ENCODE results near the gene SYNGR2.

SYNGR2 gene

GRCh38 chr17:78179372-78179771 lies 11.0 kb downstream of the SYNGR2 start:
- DNase-seq, result no peak
- peaks cover 50% of the 10 kb centered on the region for H3K36me3 Mint-ChIP-seq
- peaks cover 63% of the 10 kb centered on the region for H3K4me1 Mint-ChIP-seq
- H3K4me3 Mint-ChIP-seq, result no peak overlapping the region
- H3K9me3 Mint-ChIP-seq, result no peaks in the 10 kb centered on the region
- no peaks in the 10 kb centered on the region for H3K27me3 Mint-ChIP-seq
- H3K27ac Mint-ChIP-seq, result no peak overlapping the region
- CTCF ChIA-PET, result interaction anchor here (1.1 kb wide), 1 partner anchor 94 kb away, joined by 3 read pairs; no protein-coding TSS in a partner anchor

DNA sequence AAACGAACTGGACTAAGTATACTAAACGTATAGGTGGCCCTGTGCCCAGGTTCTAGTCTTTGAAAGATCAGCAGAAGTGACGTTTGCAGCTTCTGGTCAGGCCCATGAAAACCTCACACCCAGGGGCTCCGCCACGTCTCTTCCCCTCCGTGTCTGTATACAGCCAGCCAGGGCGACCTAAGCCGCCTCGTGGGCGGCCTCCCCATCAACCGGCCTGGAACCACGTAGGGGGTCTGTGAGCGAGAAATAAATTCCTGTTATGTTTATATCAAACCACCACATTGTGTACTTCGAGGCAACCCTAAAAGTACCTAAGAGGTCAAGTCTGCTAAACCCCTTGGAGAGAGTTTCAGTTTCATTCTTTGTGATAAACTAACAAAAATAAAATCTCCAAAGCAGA lies 11.7 kb downstream of the SYNGR2 start:
- no peak for DNase-seq
- peaks cover 67% of the 10 kb centered on the region for H3K4me1 Mint-ChIP-seq
- H3K36me3 Mint-ChIP-seq, result peaks cover 56% of the 10 kb centered on the region
- H3K4me3 Mint-ChIP-seq, result no peak overlapping the region
- H3K9me3 Mint-ChIP-seq, result no peaks in the 10 kb centered on the region
- H3K27ac Mint-ChIP-seq, result peak overlapping the region; percentile 8
- CTCF ChIA-PET, result no interaction called here
- no peaks in the 10 kb centered on the region for H3K27me3 Mint-ChIP-seq

DNA sequence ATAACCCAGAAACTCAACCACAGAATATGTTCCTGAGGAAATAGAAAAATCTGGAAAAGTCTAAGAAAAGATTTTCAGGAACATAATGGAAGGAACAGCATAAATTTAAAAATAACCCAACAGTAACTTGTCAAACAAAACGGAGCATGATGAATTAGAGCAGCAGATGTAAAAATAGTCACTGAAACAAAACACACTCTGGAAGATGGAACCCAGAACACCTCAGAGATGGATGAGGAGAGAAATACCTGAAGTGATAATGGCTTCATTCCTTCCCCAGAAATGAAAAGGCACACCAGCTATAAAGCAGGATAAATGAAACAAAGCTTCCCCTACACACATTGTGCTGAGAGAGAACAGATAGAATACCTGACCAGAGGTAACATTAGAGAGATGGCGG lies 12.1 kb downstream of the SYNGR2 start:
- H3K36me3 Mint-ChIP-seq, result peaks cover 53% of the 10 kb centered on the region
- no peak for DNase-seq
- H3K27ac Mint-ChIP-seq, result peak overlapping the region; percentile 8
- no peak overlapping the region for H3K4me3 Mint-ChIP-seq
- peaks cover 67% of the 10 kb centered on the region for H3K4me1 Mint-ChIP-seq
- CTCF ChIA-PET, result no interaction called here
- H3K27me3 Mint-ChIP-seq, result no peaks in the 10 kb centered on the region
- no peaks in the 10 kb centered on the region for H3K9me3 Mint-ChIP-seq

- H3K4me1 Mint-ChIP-seq, result peaks cover 67% of the 10 kb centered on the region
Measured at GRCh38 chr17:78182504-78182903, 14.1 kb downstream of the SYNGR2 start.

DNA sequence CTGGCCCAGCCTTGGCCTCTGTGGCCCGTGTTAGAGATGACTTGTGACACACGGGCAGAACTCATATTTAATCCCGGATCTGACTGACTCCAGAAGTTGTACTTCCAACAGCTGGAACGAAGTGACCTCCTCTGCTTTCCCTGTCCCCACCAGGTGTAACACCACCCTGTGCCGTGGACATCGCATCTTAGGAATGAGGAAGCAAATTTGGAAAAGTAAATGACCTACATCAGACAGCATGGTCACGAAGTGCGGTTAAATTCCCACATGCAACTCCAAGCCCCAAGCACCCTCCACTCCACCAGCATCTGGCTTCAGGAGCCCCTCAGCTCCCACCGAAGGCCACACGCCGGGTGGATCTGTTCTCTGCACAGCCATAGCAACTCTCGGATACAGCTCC lies 15.5 kb downstream of the SYNGR2 start:
- Mint-ChIP-seq H3K27ac (no peak overlapping the region), H3K9me3 (no peaks in the 10 kb centered on the region), H3K4me1 (peaks cover 72% of the 10 kb centered on the region), H3K4me3 (no peak overlapping the region), H3K27me3 (no peaks in the 10 kb centered on the region), H3K36me3 (peaks cover 40% of the 10 kb centered on the region)
- no peak for DNase-seq
- CTCF ChIA-PET, result interaction anchor here (1.3 to 1.8 kb wide), 3 partner anchors 12 to 71 kb away, joined by 3 to 4 read pairs (median 4); no protein-coding TSS in a partner anchor

More at GRCh38 chr17:78182504-78182903, 14.1 kb downstream of the SYNGR2 start:
- Mint-ChIP-seq H3K36me3 (peaks cover 42% of the 10 kb centered on the region), H3K27me3 (no peaks in the 10 kb centered on the region), H3K27ac (peak overlapping the region; percentile 8), H3K9me3 (no peaks in the 10 kb centered on the region), H3K4me3 (no peak overlapping the region)
- CTCF ChIA-PET, result interaction anchor here (1.6 kb wide), 1 partner anchor 47 kb away, joined by 4 read pairs; no protein-coding TSS in a partner anchor
- no peak for DNase-seq

DNA sequence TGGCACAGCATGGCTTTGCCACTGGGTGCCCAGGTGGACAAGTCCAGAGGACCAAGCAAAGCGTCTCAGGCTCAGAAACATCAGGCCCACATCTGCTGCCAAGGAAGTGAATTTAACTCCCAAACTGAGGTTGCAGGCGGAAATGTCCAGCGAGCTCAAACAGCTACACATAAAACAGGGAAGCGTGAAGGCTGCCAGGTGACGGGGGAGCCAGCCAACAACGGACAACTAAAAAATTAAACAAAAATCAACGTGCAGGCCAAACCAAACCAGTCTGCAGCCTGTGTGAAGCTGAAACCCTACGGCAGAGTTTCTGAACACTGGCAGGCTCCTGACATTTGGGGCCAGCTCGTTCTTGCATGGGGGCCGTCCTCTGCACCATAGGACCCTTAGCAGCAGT lies 16.0 kb downstream of the SYNGR2 start:
- peak overlapping the region; percentile 87 for H3K4me3 Mint-ChIP-seq

DNA sequence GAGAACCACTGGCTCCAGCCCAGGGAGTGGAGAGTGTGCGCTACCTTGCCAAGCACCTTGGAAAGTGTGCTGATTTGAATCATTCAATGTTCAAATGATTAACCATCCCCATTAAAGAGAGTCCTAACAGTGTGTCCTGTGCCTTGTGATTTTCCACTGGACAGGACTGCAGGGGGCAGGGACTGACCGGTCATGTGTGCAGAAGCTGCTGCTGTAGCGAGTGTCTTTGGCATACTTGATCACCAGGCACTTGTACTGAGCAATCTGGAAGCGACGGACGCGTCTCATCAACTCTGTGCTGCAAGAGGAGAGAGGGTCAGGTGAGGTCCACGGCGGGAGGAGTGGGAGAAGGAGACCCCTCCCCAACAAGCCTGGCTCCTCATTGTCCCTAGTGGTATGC lies 16.5 kb downstream of the SYNGR2 start:
- DNase-seq, result no peak
- Mint-ChIP-seq H3K27me3 (no peaks in the 10 kb centered on the region), H3K36me3 (peaks cover 34% of the 10 kb centered on the region), H3K27ac (no peak overlapping the region), H3K4me1 (peaks cover 66% of the 10 kb centered on the region), H3K4me3 (peak overlapping the region; percentile 87), H3K9me3 (no peaks in the 10 kb centered on the region)
- CTCF ChIA-PET, result interaction anchor here (1.3 to 2.1 kb wide), 3 partner anchors 13 to 72 kb away, joined by 3 to 6 read pairs (median 4); no protein-coding TSS in a partner anchor

More for the DNA sequence above, 16.0 kb downstream of the SYNGR2 start:
- no peak for DNase-seq
- no peaks in the 10 kb centered on the region for H3K27me3 Mint-ChIP-seq
- no peak overlapping the region for H3K27ac Mint-ChIP-seq
- peaks cover 68% of the 10 kb centered on the region for H3K4me1 Mint-ChIP-seq
- CTCF ChIA-PET, result interaction anchor here (1.3 to 1.8 kb wide), 2 partner anchors 12 to 72 kb away, joined by 3 to 4 read pairs; no protein-coding TSS in a partner anchor
- no peaks in the 10 kb centered on the region for H3K9me3 Mint-ChIP-seq
- peaks cover 37% of the 10 kb centered on the region for H3K36me3 Mint-ChIP-seq

DNA sequence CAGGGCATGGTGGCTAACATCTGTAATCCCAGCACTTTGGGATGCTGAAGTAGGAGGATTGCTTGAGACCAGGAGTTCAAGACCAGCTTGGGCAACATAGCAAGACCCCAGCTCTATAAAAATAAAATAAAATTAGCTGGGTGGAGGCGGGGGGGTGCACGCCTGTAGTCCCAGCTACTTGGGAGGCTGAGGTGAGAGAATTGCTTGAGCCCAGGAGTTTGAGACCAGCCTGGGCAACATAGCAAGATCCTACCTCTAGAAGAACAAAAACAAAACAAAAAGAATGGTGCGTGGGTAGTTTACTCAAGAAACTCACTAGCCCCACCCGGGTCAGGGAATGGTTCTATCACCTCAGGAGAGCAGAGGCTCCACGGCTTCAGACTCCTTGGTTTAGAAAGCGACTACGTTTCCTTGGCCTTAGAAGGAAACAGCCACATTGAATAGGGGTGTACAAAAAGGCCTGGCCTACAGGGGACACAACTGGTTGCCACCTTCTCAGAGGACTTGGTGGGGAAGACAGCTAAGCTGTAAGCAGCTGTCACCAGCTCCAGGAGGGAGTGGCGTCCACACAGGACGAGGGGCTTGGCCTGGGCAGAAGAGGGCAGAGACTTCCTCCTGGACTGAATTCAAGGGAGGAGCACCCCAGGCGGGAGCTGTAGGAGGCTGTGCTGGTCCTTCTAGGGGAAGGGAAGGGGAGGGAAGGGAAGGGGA lies 17.8 kb downstream of the SYNGR2 start:
- peak; percentile 49 for DNase-seq
- CTCF ChIA-PET, result interaction anchor here (0.7 to 2.1 kb wide), 4 partner anchors 10 to 51 kb away, joined by 3 to 9 read pairs (median 5); no protein-coding TSS in a partner anchor
- peaks cover 58% of the 10 kb centered on the region for H3K4me1 Mint-ChIP-seq
- peaks cover 28% of the 10 kb centered on the region for H3K36me3 Mint-ChIP-seq
- H3K27me3 Mint-ChIP-seq, result no peaks in the 10 kb centered on the region
- H3K27ac Mint-ChIP-seq, result peak overlapping the region; percentile 78
- H3K9me3 Mint-ChIP-seq, result no peaks in the 10 kb centered on the region
- H3K4me3 Mint-ChIP-seq, result peak overlapping the region; percentile 87

DNA sequence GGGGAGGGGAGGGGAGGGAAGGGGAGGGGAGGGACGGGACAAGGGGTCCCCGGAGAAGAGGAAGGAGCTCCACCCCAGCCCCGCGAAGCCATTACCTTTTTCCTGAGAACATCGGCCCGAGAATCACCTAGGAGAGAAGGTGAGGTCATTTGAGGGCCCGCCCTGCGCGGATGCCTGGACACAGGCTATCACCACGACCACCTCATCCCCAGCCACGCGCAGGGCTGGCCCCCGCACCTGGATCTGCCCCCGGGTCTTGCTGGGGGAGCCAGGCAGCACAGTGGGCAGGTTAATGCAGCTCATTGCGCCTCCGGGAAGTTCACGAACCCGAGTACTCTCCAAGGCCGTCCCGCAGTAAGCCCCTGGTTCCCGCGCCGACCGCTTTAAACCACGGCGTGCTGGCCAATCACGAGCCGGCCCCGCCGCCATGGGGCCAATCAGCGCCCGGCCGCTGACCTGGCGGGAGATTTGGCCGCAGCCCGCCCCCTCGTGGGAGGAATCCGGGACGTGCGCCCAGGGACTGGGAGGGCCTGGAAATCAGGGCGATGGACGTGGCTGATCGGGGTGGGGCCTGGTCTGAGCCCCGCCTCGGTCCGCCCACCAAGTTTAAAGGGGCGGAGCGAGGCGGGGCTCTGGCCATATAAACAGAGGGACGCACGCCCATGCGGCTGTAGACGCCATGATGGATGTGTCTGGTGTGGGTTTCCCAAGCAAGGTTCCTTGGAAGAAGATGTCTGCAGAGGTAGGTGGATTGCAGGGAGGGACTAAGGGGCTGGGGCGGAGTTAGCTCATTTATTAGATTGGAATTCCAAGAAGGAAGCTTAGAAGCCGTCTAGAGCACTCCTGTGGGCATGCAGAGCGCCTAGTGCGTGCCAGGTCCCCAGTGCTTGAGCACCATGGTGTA lies 18.6 kb downstream of the SYNGR2 start, which contains the start of the genes AFMID and TK1:
TSS of gene AFMID (plus strand) at position 671 of the 904 bp plus-strand sequence. CDS start at position 680, 9 bp downstream.
TSS of gene TK1 (minus strand) at position 361 of the 904 bp plus-strand sequence. CDS start at position 303, 58 bp downstream.
- peaks cover 54% of the 10 kb centered on the region for H3K4me1 Mint-ChIP-seq
- H3K9me3 Mint-ChIP-seq, result no peaks in the 10 kb centered on the region
- CTCF ChIA-PET, result interaction anchor here (1.3 to 2.1 kb wide), 3 partner anchors 10 to 52 kb away, joined by 4 to 9 read pairs (median 6); no protein-coding TSS in a partner anchor
- peak; percentile 95 for DNase-seq
- H3K4me3 Mint-ChIP-seq, result peak within 1 kb of the TSS; percentile 87
- peaks cover 23% of the 10 kb centered on the region for H3K36me3 Mint-ChIP-seq
- H3K27me3 Mint-ChIP-seq, result no peaks in the 10 kb centered on the region
- H3K27ac Mint-ChIP-seq, result peak within 1 kb of the TSS; percentile 78

DNA sequence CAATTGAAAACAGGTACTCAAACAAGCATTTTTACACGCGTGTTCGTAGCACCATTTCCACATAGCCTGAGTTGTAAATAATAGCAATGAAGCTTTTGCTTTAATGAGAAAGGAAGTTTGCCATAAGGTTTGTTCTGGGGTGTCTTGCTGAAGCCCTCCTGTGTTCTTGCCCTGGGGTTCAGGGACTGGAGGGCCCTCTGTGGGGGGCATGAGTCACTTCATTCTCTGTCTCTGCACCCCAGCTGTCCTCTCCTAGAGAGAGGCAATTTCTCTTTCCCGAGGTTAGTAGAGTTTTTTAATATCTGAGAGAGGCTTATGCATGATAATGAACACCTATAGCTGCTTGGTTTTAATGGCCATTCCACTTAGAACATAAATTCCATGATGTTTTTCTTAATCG lies 28.3 kb downstream of the SYNGR2 start:
- H3K27me3 Mint-ChIP-seq, result no peaks in the 10 kb centered on the region
- peaks cover 17% of the 10 kb centered on the region for H3K36me3 Mint-ChIP-seq
- H3K9me3 Mint-ChIP-seq, result no peaks in the 10 kb centered on the region
- CTCF ChIA-PET, result interaction anchor here (1.5 kb wide), 1 partner anchor 21 kb away, joined by 4 read pairs; no protein-coding TSS in a partner anchor
- H3K27ac Mint-ChIP-seq, result no peak overlapping the region
- no peak for DNase-seq
- H3K4me1 Mint-ChIP-seq, result peaks cover 6% of the 10 kb centered on the region
- H3K4me3 Mint-ChIP-seq, result no peak overlapping the region

DNA sequence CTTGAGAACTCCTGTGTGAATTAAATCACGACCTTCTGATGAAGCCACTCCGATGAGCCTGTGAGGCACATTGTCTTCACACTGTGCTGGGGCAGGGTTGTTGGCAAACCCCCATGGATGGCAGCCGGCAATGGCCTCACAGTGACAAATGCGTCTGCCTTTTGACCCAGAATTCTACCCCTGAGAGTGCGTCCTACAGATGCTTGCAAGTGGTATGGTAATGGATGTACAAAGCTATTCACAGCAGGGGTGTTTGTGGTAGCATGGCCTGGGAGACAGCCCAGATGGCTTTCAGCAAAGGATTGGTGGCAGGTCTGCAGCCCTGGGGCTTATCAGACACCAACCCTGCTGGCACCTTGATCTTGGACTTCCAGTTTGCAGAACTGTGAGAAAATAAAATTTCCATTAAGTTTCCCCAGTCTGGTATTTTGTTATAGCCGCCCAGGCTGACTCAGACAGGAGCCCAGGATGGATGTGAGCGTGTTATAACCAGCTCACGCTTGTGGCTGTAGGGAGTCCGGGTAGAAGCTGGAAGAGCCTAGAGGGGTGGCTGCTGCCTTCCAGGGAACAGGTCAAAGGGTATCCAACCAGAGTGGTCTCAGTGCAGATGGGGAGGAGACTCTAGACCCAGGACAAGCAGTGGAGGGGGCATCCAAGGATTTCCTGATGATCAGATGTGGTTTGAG lies 28.9 kb downstream of the SYNGR2 start:
- Mint-ChIP-seq H3K9me3 (no peaks in the 10 kb centered on the region), H3K27me3 (no peaks in the 10 kb centered on the region), H3K4me1 (peaks cover 6% of the 10 kb centered on the region), H3K36me3 (peaks cover 17% of the 10 kb centered on the region), H3K4me3 (no peak overlapping the region), H3K27ac (no peak overlapping the region)
- CTCF ChIA-PET, result interaction anchor here (1.0 to 1.5 kb wide), 2 partner anchors 21 to 54 kb away, joined by 3 to 4 read pairs; no protein-coding TSS in a partner anchor
- no peak for DNase-seq

GRCh38 chr17:78200451-78200850 lies 32.1 kb downstream of the SYNGR2 start:
- H3K4me1 Mint-ChIP-seq, result peaks cover 6% of the 10 kb centered on the region
- no peak overlapping the region for H3K27ac Mint-ChIP-seq
- H3K9me3 Mint-ChIP-seq, result no peaks in the 10 kb centered on the region
- H3K27me3 Mint-ChIP-seq, result no peaks in the 10 kb centered on the region
- H3K36me3 Mint-ChIP-seq, result peaks cover 10% of the 10 kb centered on the region
- H3K4me3 Mint-ChIP-seq, result no peak overlapping the region
- DNase-seq, result no peak
- CTCF ChIA-PET, result no interaction called here

- Mint-ChIP-seq H3K4me3 (no peak overlapping the region), H3K36me3 (peaks cover 4% of the 10 kb centered on the region), H3K27me3 (no peaks in the 10 kb centered on the region), H3K9me3 (no peaks in the 10 kb centered on the region), H3K27ac (no peak overlapping the region), H3K4me1 (peaks cover 6% of the 10 kb centered on the region)
- CTCF ChIA-PET, result interaction anchor here (0.7 kb wide), 1 partner anchor 11 kb away, joined by 3 read pairs; no protein-coding TSS in a partner anchor
- no peak for DNase-seq
Measured at GRCh38 chr17:78202666-78203065, 34.3 kb downstream of the SYNGR2 start.
